BE2C (cell line): ENCODE data around the gene ORC3.

Experiments
- DNase-seq: peaks from one replicate; pipeline ENCODE4 v3.0.0-alpha.2; 2020
- H3K27me3 ChIP-seq: fragments of 250-450 bp; sonication (Bioruptor Pico); 2 replicates; pipeline ENCODE4 v1.5.1; 2020; ENCODE audit warnings: mild to moderate bottlenecking
- H3K36me3 ChIP-seq: fragments of 250-450 bp; sonication (Bioruptor Pico); 2 replicates; pipeline ENCODE4 v1.5.1; 2020; ENCODE audit warnings: mild to moderate bottlenecking
- H3K4me1 ChIP-seq: fragments of 250-450 bp; sonication (Bioruptor Pico); 2 replicates; pipeline ENCODE4 v1.5.1; 2020
- H3K4me3 ChIP-seq: 2 replicates; pipeline ENCODE4 v1.5.1; 2011; ENCODE audit warnings: low read depth, low read length
- H3K9me3 ChIP-seq: fragments of 250-450 bp; sonication (Bioruptor Pico); 2 replicates; pipeline ENCODE4 v1.5.1; 2020
- TF ChIP-seq, protein P1 (sequence below): IDR thresholded peaks from 2 replicates; pipeline ENCODE4 v1.5.1; 2012; ENCODE audit warnings: mild to moderate bottlenecking, low read depth, low read length

The ORC3 gene

DNA sequence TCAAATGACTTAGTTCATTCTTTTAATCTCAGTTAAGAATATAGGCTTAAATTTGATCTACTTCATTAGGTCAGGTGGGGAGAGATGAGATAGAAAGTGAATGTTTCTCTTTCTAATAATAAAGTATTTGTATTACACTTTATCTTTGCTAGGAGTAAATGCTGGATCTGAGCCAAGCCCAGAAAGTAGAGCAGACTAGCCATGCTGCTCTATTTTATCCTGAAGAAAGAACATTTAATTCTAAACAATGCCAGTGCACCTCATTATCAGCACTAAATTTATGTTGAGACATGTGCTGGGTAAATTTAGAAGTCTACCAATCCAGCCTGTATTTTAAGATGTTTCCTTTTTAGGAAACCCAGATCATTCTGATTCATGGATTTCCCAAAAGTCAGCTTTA lies 68.6 kb downstream of the ORC3 start:
- TF ChIP-seq, protein P1, sequence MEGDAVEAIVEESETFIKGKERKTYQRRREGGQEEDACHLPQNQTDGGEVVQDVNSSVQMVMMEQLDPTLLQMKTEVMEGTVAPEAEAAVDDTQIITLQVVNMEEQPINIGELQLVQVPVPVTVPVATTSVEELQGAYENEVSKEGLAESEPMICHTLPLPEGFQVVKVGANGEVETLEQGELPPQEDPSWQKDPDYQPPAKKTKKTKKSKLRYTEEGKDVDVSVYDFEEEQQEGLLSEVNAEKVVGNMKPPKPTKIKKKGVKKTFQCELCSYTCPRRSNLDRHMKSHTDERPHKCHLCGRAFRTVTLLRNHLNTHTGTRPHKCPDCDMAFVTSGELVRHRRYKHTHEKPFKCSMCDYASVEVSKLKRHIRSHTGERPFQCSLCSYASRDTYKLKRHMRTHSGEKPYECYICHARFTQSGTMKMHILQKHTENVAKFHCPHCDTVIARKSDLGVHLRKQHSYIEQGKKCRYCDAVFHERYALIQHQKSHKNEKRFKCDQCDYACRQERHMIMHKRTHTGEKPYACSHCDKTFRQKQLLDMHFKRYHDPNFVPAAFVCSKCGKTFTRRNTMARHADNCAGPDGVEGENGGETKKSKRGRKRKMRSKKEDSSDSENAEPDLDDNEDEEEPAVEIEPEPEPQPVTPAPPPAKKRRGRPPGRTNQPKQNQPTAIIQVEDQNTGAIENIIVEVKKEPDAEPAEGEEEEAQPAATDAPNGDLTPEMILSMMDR, result no peak
- Histone ChIP-seq H3K4me3 (no peak overlapping the region), H3K9me3 (no peaks in the 10 kb centered on the region), H3K4me1 (no peaks in the 10 kb centered on the region), H3K36me3 (peaks cover 24% of the 10 kb centered on the region), H3K27me3 (no peaks in the 10 kb centered on the region)
- no peak for DNase-seq

DNA sequence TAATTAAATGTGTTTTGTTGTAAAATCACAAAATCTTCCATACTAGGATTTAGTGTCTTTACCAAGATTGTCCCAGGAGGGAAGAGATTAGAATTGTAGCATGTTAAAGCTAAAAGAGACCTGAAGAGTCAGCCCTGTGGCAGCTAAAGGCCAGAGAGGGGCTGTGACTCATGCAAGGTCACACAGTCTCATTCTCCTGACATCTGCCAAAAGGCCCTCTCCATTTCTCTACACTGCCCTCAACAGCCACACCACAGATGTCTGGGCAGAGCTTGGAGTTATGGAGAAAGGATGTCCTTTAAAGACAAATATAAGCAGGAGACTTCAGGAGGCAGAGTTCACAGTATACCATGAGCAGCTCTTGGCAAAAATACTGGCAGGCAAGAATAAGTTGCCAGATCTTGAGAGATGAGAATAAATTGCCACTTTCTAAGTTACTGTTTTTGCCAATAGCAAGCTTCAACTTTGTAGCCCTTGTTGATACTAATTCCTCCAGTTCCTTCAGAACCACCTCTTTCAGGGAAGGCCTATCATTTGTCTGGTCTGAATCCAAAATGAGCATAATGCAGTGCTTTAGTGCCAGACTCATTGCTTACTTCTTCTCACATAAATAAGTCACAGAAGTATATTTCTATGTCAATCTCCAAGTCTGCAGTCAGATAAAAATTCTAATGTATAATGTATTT lies 70.4 kb downstream of the ORC3 start:
- H3K4me1 ChIP-seq, result no peaks in the 10 kb centered on the region
- no peak for DNase-seq
- peaks cover 24% of the 10 kb centered on the region for H3K36me3 ChIP-seq
- no peak overlapping the region for H3K4me3 ChIP-seq
- H3K27me3 ChIP-seq, result no peaks in the 10 kb centered on the region
- TF ChIP-seq, protein P1, result no peak
- H3K9me3 ChIP-seq, result no peaks in the 10 kb centered on the region

GRCh38 chr6:87661016-87661415 lies 71.1 kb downstream of the ORC3 start:
- no peak for DNase-seq
- no peak overlapping the region for H3K4me3 ChIP-seq
- TF ChIP-seq, protein P1, result no peak
- H3K9me3 ChIP-seq, result no peaks in the 10 kb centered on the region
- H3K27me3 ChIP-seq, result no peaks in the 10 kb centered on the region
- H3K36me3 ChIP-seq, result peaks cover 28% of the 10 kb centered on the region
- H3K4me1 ChIP-seq, result no peaks in the 10 kb centered on the region

- H3K27me3 ChIP-seq, result no peaks in the 10 kb centered on the region
- TF ChIP-seq, protein P1, result no peak
- H3K36me3 ChIP-seq, result peaks cover 28% of the 10 kb centered on the region
- no peaks in the 10 kb centered on the region for H3K4me1 ChIP-seq
- DNase-seq, result no peak
- no peak overlapping the region for H3K4me3 ChIP-seq
- no peaks in the 10 kb centered on the region for H3K9me3 ChIP-seq
Measured at GRCh38 chr6:87661503-87661902, 71.6 kb downstream of the ORC3 start.

- Histone ChIP-seq H3K9me3 (no peaks in the 10 kb centered on the region), H3K27me3 (no peaks in the 10 kb centered on the region), H3K36me3 (peaks cover 19% of the 10 kb centered on the region), H3K4me3 (no peak overlapping the region), H3K4me1 (no peaks in the 10 kb centered on the region)
- TF ChIP-seq, protein P1, result no peak
- DNase-seq, result no peak
Measured at GRCh38 chr6:87663434-87663833, 73.5 kb downstream of the ORC3 start.

DNA sequence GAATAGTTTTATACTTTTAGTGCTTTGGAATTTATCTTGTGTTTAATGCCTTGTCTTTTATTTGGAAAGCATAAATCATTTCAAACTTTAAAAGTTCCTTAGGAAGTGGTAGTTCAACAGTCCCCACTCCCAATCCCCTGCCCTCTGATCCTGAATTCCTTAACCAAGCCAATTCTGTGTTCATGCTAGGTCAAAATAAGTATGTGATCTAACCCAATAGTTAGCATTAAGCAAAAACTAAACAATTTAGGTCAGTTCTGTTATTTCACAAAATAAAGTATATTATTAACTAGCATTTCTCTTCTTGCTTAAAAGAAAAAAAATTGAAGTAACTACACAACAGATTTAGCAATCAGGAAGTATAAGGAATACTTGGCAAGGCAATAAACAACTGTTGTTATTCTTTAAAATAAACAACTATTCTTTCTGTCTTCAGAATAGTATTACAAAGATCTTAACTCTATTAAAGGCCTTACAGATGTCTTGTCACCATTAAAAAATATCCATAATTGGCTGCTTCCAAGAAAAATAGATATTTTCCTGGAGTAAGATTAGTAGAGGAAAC lies 75.1 kb downstream of the ORC3 start:
- no peaks in the 10 kb centered on the region for H3K4me1 ChIP-seq
- H3K4me3 ChIP-seq, result no peak overlapping the region
- TF ChIP-seq, protein P1, result no peak
- DNase-seq, result no peak
- H3K36me3 ChIP-seq, result peaks cover 15% of the 10 kb centered on the region
- H3K9me3 ChIP-seq, result no peaks in the 10 kb centered on the region
- no peaks in the 10 kb centered on the region for H3K27me3 ChIP-seq
